MM.1S (cell line): ENCODE results near the gene ERVMER34-1.

ENCODE experiments used
- CTCF ChIP-seq: fragments of 300-600 bp; sonication (generic); IDR thresholded peaks from 2 replicates; pipeline ENCODE4 v1.5.1; 2016; ENCODE audit warnings: antibody characterized with exemption, low read length, mixed read lengths
- EZH2phosphoT487 ChIP-seq: fragments of 300-600 bp; sonication (generic); IDR thresholded peaks from 2 replicates; pipeline ENCODE4 v1.6.1; 2018; ENCODE audit warnings: antibody characterized with exemption, low read length

DNA sequence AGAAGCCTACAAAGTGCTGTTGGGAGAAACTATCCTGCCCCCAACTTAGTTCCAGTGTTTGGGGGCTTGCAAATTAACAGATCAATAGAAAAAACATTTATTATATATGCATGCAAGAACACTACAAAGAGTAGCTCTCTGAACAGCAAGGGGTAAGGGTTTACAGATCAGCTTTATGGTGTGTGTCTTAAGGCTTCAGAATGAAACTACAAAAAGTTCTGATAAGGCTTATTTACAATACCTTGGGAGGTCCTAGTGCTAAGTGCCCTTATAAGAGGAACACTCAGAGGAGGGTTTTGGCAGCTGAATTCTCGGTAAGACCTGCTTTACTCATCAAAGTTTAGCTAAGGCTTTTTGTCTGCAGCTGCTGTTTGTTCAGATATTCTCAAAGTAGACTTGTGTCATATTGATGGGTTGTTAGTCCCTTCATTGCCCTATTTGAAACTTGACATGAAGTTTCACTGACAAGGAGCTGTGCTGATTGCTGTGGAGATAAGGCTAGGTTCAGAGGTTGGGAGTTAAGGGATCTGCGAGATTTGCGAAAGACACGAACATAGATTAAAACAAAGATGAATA, 7.7 kb downstream of the ERVMER34-1 start:
- no peak for TF ChIP-seq CTCF
- no peak for TF ChIP-seq EZH2phosphoT487
